Measurements from ENCODE around the gene SYK. TPM values are rescaled to one million over a fixed set of nuclear protein-coding genes. Genes with fewer than 3 reads are reported as not detected.
"Not testable (repeated sequence)": the region's sequence is repeated elsewhere in the genome, so short reads cannot be mapped to it uniquely, and the experiment has no call there.

The SYK gene
- total RNA-seq, 1 donor from 2014 or later = 0.16 TPM

DNA sequence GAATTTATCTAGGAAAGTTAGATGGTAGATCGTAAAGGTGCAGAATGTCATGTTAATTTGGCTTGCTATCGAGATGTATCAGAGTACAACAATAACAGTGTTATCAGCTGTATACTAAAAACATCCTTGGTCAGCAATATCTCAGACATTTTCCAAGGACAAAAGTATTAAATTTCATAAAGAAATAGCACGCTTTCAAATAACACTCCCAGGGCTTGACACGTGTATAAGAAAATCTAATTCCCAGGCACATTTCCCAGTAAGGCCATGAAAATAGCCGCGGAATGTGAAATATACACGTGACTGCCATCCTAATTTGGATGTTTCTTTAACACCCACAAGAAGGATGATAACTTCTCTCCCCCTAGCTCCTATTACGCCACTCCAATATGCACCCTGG, 17.7 kb upstream of the SYK start:
- H3K36me3 Mint-ChIP-seq (ENCODE audit: low read depth) = no peaks in the 10 kb centered on the region
- H3K27ac Mint-ChIP-seq = no peak overlapping the region
- intact Hi-C loops (cut with micrococcal nuclease) = no loop called here
- DNase-seq = no peak
- no peaks in the 10 kb centered on the region for H3K9me3 Mint-ChIP-seq
- peaks cover 11% of the 10 kb centered on the region for H3K27me3 Mint-ChIP-seq
- H3K4me3 Mint-ChIP-seq = no peak overlapping the region
- no peaks in the 10 kb centered on the region for H3K4me1 Mint-ChIP-seq

DNA sequence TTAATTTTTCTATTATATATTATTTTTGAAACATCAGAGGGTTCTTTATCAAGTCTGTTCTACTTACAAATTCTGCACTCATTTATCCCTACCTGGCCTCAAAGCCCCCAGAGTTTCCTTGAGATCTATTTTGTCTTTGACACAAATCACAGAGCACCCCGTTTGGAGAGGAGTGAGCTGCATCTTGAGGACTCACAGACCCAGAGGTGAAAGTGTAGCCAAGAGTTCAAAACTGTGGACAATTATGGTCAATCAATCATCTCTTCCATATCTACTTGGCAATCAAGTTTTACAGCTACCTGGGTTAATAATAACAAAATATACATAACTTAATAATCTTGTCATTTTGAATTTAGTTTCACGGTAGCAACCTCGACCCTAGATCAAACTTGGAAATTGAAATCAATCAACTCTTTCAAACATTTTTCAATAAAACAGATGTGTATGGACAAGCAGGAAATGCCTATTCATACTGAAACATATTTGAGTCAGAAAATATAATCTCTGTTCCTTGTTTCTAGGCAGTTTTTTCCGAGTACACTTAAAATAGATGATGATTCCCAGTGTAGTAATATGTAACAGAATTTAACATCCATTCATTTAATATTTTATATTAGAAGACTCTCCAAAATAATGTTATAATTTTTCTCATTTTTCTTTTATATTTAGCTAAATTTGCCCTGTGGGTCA, 13.7 kb upstream of the SYK start:
- intact Hi-C loops (cut with micrococcal nuclease) = no loop called here
- Mint-ChIP-seq H3K4me1 (no peaks in the 10 kb centered on the region), H3K27me3 (peaks cover 24% of the 10 kb centered on the region), H3K36me3 (ENCODE audit: low read depth) (peaks cover 2% of the 10 kb centered on the region), H3K9me3 (peaks cover 3% of the 10 kb centered on the region), H3K27ac (no peak overlapping the region), H3K4me3 (no peak overlapping the region)
- no peak for DNase-seq

DNA sequence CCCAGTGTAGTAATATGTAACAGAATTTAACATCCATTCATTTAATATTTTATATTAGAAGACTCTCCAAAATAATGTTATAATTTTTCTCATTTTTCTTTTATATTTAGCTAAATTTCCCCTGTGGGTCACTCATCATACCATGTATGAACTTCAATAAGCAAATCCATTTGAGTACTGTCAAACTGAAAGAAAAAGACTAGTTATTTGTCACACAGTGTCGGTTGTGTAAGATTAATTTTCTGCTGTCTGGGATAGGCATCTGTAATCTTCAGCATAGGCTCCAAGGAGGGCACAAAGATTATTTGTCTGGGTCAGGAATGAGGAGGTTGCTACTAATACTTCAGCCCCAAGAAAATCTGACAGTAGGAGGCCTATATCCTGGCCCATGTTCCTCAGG, 13.1 kb upstream of the SYK start:
- DNase-seq; H3K9me3 Mint-ChIP-seq; H3K36me3 Mint-ChIP-seq (ENCODE audit: low read depth); H3K4me1 Mint-ChIP-seq; intact Hi-C loops (cut with micrococcal nuclease); H3K4me3 Mint-ChIP-seq; H3K27ac Mint-ChIP-seq: not testable (repeated sequence)
- peaks cover 24% of the 10 kb centered on the region for H3K27me3 Mint-ChIP-seq

DNA sequence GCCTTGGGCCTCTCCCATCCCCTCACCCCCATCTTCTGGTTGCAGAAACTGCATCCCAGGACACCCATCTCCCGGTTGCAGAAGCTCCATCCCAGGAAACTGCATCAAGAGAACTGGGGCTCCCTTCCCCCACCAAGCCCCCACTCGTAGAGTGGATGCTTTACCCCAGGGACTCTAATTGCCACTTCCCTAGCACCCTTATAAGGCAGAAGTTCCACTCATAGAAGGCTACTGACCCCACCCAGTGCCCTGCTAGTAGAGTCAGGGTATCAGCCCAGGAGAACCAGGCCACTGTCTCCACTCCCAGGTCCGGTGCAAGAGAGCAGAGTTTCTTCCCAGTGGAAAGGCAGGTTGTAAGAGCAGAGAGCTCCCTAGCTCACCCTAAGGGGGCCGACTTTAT, 12.2 kb upstream of the SYK start:
- Mint-ChIP-seq H3K9me3 (peaks cover 6% of the 10 kb centered on the region), H3K4me1 (peaks cover 2% of the 10 kb centered on the region), H3K4me3 (no peak overlapping the region), H3K27ac (no peak overlapping the region), H3K27me3 (peaks cover 27% of the 10 kb centered on the region), H3K36me3 (ENCODE audit: low read depth) (peaks cover 2% of the 10 kb centered on the region)
- DNase-seq = no peak
- intact Hi-C loops (cut with micrococcal nuclease) = no loop called here

DNA sequence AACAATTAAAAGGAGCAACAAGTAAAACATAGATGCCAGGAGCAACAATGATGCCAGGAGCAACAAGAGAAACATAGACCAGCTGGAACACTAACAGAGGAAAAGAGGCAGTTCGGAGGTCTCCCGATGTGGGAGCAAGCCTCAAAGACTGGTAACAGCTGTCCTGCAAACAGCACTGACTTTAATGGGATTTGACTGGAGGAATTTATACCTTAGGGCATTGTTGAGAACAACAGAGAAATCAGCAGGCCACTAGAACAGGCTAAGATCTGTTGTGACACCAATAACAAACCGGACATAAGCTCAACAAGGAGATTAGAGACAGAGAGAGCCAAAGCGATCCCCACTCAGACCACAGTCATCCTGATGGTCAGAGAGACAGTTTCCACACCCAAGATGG, 11.8 kb upstream of the SYK start:
- DNase-seq = no peak
- H3K4me1 Mint-ChIP-seq = peaks cover 2% of the 10 kb centered on the region

DNA sequence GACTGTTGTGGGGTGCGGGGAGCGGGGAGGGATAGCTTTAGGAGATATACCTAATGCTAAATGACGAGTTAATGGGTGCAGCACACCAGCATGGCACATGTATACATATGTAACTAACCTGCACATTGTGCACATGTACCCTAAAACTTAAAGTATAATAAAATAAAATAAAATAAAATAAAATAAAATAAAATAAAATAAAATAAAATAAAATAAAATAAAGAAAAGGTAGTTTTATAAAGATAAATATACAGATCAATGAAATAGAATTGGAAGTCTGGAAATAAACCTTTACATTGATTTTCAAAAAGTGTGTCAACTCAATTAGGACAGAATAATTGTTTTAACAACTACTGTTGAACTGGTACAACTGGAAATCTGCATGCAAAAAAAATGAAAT, 8.6 kb upstream of the SYK start:
- H3K36me3 Mint-ChIP-seq (ENCODE audit: low read depth); H3K9me3 Mint-ChIP-seq; H3K4me1 Mint-ChIP-seq; intact Hi-C loops (cut with micrococcal nuclease); DNase-seq; H3K27ac Mint-ChIP-seq; H3K4me3 Mint-ChIP-seq: not testable (repeated sequence)
- peaks cover 32% of the 10 kb centered on the region for H3K27me3 Mint-ChIP-seq

More for the DNA sequence above, 11.8 kb upstream of the SYK start:
- H3K36me3 Mint-ChIP-seq (ENCODE audit: low read depth) = peaks cover 2% of the 10 kb centered on the region
- no peak overlapping the region for H3K27ac Mint-ChIP-seq
- intact Hi-C loops (cut with micrococcal nuclease) = no loop called here
- H3K27me3 Mint-ChIP-seq = peaks cover 27% of the 10 kb centered on the region
- no peak overlapping the region for H3K4me3 Mint-ChIP-seq
- peaks cover 6% of the 10 kb centered on the region for H3K9me3 Mint-ChIP-seq

DNA sequence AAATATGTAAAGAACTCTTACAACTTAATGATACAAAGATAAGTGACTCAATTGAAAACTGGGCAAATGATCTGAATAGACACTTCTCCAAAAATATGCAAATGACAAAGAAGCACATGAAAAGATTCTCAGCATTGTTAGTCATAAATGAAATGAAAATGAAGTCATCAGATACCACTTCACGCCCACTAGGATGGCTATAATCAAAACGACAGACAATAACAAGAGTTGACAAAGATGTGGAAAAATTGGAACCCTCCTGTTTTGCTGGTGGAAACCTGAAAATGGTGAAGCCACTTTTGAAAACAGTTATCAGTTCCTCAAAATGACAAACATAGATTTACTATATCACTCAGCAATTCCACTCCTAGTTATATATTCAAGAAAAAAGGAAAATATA, 7.9 kb upstream of the SYK start:
- no peak for DNase-seq
- Mint-ChIP-seq H3K9me3 (peaks cover 6% of the 10 kb centered on the region), H3K27ac (no peak overlapping the region), H3K4me1 (peaks cover 2% of the 10 kb centered on the region), H3K4me3 (no peak overlapping the region), H3K27me3 (peaks cover 34% of the 10 kb centered on the region), H3K36me3 (ENCODE audit: low read depth) (peaks cover 2% of the 10 kb centered on the region)
- intact Hi-C loops (cut with micrococcal nuclease) = no loop called here

DNA sequence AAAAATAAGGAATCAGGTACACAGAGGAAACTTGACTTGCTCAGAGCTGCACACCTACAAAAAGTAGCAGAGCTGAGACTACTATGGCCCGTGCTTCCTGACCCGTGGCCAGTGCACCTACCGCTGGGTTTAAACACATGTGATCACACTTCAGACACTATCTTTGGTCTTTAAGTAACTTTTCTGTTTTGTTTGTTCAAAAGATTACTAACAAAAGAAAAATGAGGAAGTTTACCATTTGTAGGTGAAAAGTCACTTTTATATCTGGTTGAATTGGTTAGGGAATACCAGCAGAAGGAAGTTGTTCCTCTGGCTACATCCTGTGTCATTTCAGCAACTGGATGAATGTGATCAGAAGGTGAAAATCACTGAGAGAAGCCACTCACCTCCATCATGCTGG, 6.5 kb upstream of the SYK start:
- Mint-ChIP-seq H3K4me1 (peaks cover 2% of the 10 kb centered on the region), H3K36me3 (ENCODE audit: low read depth) (peaks cover 2% of the 10 kb centered on the region), H3K27me3 (peaks cover 39% of the 10 kb centered on the region), H3K9me3 (peaks cover 6% of the 10 kb centered on the region), H3K4me3 (no peak overlapping the region), H3K27ac (no peak overlapping the region)
- no peak for DNase-seq
- intact Hi-C loops (cut with micrococcal nuclease) = no loop called here

DNA sequence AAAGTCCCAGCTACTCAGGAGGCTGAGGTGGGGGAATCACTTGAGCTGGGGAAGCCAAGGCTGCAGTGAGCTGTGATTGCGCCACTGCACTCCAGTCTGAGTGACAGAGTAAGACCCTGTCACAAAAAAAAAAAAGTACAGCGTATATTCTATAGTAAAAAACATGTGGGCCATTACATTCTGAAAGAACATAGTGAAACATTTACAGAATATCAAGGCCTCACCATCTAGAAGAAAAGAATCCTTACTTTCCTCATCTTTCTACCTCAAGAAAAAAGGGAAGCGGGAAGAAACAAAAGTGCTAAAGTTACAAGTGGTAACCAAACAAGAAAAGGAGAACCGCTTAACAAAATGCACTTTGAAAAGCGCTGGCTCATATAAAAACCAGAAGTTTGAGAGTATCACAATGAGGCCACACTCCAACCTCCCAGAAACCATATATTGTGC, 5.7 kb upstream of the SYK start:
- peaks cover 44% of the 10 kb centered on the region for H3K27me3 Mint-ChIP-seq
- peaks cover 2% of the 10 kb centered on the region for H3K4me1 Mint-ChIP-seq
- DNase-seq = no peak
- no peak overlapping the region for H3K27ac Mint-ChIP-seq
- H3K36me3 Mint-ChIP-seq (ENCODE audit: low read depth) = peaks cover 2% of the 10 kb centered on the region
- intact Hi-C loops (cut with micrococcal nuclease) = no loop called here
- H3K4me3 Mint-ChIP-seq = no peak overlapping the region
- peaks cover 6% of the 10 kb centered on the region for H3K9me3 Mint-ChIP-seq

DNA sequence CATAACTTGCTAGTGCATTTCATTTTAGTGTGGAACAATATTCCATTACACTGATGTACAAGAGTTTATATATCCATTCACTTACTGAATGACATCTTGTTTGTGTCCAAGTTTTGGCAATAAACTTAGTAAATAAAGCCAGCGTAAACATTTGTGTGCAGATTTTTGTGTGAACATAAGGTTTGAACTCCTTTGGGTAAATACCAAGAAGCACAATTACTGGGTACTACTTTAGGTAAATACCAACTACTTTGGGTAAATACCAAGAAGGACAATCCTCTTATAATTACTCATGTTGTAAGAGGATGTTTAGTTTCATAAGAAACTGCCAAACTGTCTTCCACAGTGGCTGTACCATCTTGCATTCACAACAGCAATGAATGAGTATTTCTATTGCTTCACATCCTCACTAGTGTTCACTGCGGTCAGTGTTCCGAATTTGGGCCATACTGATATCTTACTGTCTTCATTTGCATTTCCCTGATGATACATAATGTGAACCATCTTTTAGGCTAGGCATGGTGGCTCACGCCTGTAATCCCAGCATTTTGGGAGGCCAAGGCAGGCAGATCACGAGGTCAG, 2.3 kb upstream of the SYK start:
- Mint-ChIP-seq H3K27me3 (peaks cover 66% of the 10 kb centered on the region), H3K9me3 (no peaks in the 10 kb centered on the region), H3K36me3 (ENCODE audit: low read depth) (no peaks in the 10 kb centered on the region), H3K4me3 (no peak overlapping the region), H3K27ac (no peak overlapping the region), H3K4me1 (peaks cover 1% of the 10 kb centered on the region)
- peak; percentile 21 for DNase-seq
- intact Hi-C loops (cut with micrococcal nuclease) = no loop called here

DNA sequence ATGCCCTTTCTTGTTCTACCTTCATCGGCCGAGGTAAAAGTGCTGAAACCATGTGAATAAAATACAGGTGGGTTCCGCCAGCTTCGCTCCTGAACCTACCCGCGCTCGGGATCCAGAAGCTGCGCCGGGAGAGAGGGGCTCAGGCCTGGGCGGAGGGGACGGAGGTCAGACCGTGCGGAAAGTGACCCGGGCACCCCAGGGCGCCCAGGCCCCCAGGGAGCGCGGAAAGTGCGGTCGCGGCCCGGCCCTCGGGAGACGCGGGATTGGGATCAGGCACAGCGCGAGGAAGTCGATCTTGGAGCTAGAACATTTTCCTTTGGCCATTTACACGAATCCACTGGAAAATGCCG, 329 bp downstream of the SYK start:
- no peak for DNase-seq
- intact Hi-C loops (cut with micrococcal nuclease) = no loop called here
- H3K9me3 Mint-ChIP-seq = no peaks in the 10 kb centered on the region
- no peak overlapping the region for H3K27ac Mint-ChIP-seq
- H3K27me3 Mint-ChIP-seq = peaks cover 77% of the 10 kb centered on the region
- H3K4me3 Mint-ChIP-seq = peak overlapping the region; percentile 71
- H3K36me3 Mint-ChIP-seq (ENCODE audit: low read depth) = no peaks in the 10 kb centered on the region
- H3K4me1 Mint-ChIP-seq = peaks cover 1% of the 10 kb centered on the region

DNA sequence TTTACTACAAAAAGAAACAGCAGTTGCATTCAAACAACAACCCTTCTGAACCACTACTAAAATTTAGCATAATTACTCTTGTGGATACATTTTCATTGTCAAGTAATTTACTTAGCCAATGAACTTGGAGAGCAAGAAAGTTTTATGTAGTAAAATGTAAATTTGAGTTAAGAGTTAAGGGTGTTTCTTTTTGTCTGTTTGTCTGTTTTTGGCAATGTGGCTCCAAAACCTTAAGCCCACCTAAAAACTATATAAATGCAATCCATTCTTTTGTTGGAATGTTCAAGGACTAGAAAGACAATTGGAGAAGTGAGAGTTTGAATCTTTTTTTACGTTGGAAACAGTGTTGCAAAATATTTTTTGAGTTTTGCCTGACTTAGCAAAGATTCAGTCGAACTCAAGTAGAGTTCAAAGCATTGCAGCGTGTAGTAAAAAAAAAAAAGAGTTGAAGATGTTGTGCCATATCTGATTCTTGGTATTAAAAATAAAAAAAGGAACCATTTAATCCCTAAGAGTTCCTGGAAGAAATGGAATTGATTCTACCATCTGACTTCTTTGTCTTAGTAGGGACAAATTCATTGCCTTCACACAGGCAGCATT, 867 bp downstream of the SYK start:
- DNase-seq = no peak
- Mint-ChIP-seq H3K9me3 (no peaks in the 10 kb centered on the region), H3K27me3 (peaks cover 76% of the 10 kb centered on the region), H3K4me3 (peak overlapping the region; percentile 71), H3K4me1 (peaks cover 1% of the 10 kb centered on the region), H3K36me3 (ENCODE audit: low read depth) (no peaks in the 10 kb centered on the region), H3K27ac (no peak overlapping the region)
- intact Hi-C loops (cut with micrococcal nuclease) = no loop called here

DNA sequence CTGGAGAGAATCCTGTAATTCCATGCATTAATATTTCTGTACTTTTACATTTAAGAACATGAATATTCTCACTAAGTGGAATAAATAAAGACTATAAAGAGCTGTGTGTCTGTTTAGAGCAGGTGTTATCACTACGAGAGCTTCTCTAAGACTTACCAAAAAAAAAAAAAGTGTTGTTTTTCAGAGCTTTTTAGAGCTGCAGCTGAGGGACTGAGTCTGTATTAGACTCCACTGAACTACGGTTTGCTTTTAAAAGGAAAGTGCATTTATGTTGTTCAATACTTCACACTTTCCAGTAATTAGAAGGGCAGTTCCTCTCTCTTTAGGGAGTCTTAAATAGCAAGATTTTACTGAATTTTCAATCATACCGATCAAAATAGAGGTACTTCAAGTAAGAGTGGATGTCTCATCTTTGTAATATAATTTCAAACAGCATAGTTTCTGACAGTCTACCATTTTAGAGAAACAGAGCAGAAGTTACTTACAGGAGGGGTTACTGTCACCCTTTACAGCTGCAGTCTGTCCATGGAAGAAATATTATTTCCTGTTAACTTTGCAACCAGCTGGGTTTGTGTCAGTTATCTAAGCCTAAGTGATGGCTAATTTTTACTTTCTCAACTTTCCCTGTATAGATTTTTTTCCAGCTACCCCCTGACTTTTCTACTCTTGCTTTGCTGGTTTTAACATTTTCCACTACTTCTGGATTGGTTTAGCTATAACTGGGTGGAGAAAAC, 2.4 kb downstream of the SYK start:
- Mint-ChIP-seq H3K36me3 (ENCODE audit: low read depth) (no peaks in the 10 kb centered on the region), H3K4me1 (peaks cover 3% of the 10 kb centered on the region), H3K4me3 (no peak overlapping the region), H3K27ac (no peak overlapping the region), H3K27me3 (peaks cover 80% of the 10 kb centered on the region), H3K9me3 (no peaks in the 10 kb centered on the region)
- intact Hi-C loops (cut with micrococcal nuclease) = no loop called here
- DNase-seq = no peak

All from activated CD4-positive, alpha-beta T cell treated with anti-CD3 and anti-CD28 coated beads, Interleukin-2, amount 10 ng/mL, durations not matched to agents 24 days and 14 days (primary cell).